OCI-LY3 (cell line): ENCODE results near the gene CARD11.

Experiments
- EZH2phosphoT487 ChIP-seq: fragments of 200-600 bp; shearing (Covaris generic); IDR thresholded peaks from 2 replicates; pipeline ENCODE4 v1.6.1; 2018; ENCODE audit warnings: antibody characterized with exemption, mixed run types, low read depth
- TF ChIP-seq, protein P1 (sequence below): fragments of 200-600, 300-600 bp; sonication (generic); IDR thresholded peaks from 2 replicates; pipeline ENCODE4 v1.5.1; 2014; ENCODE audit warnings: antibody characterized with exemption, low read length, low read depth

DNA sequence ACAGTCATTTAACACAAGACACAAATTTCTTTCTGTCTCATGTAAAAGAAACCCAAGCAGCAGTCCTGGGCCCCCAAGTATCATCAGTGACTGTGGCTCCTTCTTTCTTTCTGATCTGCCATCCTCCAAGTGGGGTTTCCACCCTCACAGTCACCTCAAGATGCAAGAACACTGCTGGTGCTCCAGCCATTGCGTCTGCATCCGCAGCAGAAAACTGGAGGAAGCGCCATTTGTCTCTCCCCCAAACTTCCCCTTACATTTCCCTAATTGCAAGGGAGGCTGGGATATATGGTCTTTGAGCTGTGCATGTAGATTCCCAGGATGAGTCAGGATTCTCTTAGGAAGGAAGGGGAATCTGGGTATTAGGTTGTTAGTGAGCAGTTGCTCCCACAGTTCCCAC is 138.6 kb downstream of the CARD11 start:
- TF ChIP-seq, protein P1, sequence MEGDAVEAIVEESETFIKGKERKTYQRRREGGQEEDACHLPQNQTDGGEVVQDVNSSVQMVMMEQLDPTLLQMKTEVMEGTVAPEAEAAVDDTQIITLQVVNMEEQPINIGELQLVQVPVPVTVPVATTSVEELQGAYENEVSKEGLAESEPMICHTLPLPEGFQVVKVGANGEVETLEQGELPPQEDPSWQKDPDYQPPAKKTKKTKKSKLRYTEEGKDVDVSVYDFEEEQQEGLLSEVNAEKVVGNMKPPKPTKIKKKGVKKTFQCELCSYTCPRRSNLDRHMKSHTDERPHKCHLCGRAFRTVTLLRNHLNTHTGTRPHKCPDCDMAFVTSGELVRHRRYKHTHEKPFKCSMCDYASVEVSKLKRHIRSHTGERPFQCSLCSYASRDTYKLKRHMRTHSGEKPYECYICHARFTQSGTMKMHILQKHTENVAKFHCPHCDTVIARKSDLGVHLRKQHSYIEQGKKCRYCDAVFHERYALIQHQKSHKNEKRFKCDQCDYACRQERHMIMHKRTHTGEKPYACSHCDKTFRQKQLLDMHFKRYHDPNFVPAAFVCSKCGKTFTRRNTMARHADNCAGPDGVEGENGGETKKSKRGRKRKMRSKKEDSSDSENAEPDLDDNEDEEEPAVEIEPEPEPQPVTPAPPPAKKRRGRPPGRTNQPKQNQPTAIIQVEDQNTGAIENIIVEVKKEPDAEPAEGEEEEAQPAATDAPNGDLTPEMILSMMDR = no peak
- TF ChIP-seq EZH2phosphoT487 = no peak
